Placental pericyte (primary cell): ENCODE measurements around the gene TK1. TPM values are rescaled to one million over a fixed set of nuclear protein-coding genes. Genes with fewer than 3 reads are reported as not detected.

ENCODE experiments used
- small RNA-seq: library from RNA; depleted of rRNA; stranded (forward); fragments of <200 nt; gene quantifications from one replicate; pipeline ENCODE3, GENCODE V24; 2012; ENCODE audit warnings: low replicate concordance
- total RNA-seq: library from RNA; depleted of rRNA; stranded (reverse); fragments of >200 nt; gene quantifications from 2 replicates; pipeline ENCODE4 v1.2.3, GENCODE V29; 2012

Gene TK1, protein sequence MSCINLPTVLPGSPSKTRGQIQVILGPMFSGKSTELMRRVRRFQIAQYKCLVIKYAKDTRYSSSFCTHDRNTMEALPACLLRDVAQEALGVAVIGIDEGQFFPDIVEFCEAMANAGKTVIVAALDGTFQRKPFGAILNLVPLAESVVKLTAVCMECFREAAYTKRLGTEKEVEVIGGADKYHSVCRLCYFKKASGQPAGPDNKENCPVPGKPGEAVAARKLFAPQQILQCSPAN
- total RNA-seq = 14.7 and 156 TPM in 2 replicates

GRCh38 chr17:78186692-78187595 is at the start of gene TK1, which contains the start of gene AFMID:
TSS of gene TK1 (minus strand) at chr17:78187052. CDS start at chr17:78186994, 58 bp downstream.
TSS of gene AFMID (plus strand) at chr17:78187362. CDS start at chr17:78187371, 9 bp downstream.

GRCh38 chr17:78230996-78231935 is 44.4 kb upstream of the TK1 start, which contains the start of gene TMEM235:
TSS of gene TMEM235 (plus strand) at chr17:78231631. CDS start at chr17:78232024, 393 bp downstream.

GRCh38 chr17:78214016-78214705 is 27.3 kb upstream of the TK1 start, which contains the start of gene BIRC5:
TSS of gene BIRC5 (plus strand) at chr17:78214253. CDS start at chr17:78214317, 64 bp downstream.

DNA sequence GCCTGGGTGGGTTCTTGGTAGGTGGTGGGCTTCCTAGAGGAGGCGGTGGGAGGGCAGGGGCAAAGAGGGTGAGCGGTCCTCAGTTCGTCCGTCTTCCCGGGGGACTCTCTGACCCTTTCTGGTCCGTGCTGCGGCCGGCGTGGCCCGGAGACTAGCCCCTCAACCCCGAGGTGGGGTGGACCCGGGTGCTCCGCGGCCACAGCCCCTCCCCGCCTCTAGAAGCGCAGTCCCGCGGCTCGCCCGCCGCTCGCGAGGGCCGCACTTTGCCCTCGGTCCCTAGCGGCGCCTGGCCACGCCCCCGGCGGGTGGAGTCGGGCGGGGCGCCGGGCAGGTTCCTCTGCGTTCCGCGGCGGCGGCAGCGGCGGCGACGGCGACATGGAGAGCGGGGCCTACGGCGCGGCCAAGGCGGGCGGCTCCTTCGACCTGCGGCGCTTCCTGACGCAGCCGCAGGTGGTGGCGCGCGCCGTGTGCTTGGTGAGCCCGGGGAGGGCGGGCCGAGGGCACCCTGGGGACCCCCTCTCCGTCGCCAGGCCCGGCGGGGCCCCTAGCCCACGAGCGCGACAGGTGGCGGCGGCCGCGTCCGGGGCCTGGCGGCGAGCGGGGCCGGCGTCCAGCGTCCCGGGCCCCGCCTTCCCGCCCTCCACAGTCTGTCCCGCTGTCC is 18.5 kb downstream of the TK1 start, which contains the start of gene SYNGR2:
SYNGR2 (plus strand) TSS at position 340 of the 661 bp plus-strand sequence; CDS start at position 376, 36 bp downstream.

GRCh38 chr17:78130437-78131101 is 56.3 kb downstream of the TK1 start, which contains the start of gene TMC8:
TSS of gene TMC8 (plus strand) at chr17:78130771. CDS start at chr17:78131589, 818 bp downstream.

DNA sequence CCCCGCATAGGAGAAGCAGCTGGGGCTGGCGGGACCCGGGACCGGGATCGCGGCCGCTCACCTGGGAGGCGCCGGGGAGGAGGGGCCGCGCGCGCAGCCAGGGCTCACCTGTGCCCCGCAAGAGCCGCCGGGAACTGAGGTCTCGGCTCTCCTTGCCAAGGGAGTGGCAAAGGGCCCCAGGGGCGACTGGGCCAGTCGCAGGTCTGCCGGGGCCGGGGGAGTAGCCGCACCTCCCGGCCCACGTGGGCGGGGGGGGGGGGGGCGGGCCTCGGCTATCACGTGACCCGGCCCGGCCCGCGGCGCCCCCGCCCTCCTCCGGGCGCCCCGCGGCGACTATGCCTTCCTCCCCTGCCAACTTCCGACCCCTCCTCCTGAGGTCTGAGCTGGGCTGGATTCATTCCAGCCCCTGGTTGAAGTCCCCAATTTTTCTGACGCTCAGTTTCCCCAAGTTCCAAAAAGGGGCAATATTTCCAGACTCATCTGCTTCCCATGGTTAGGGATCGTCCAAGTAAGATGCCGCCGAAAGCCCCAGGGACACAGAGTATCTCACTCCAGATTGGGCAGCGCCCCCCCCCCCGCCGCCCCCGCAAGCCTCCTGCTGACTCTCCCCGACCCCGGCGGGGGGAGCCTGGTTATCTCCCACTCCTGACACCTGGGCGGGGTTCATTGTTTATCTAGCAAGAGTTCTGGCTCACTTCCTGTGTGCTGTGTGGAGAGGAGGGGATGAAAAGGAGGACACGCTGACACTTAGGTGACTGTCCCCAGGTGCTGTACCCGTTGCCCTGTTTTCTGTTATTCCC is 58.1 kb downstream of the TK1 start, which contains the start of gene TMC6:
TMC6 (minus strand) TSS at position 205 of the 800 bp plus-strand sequence. CDS start 1,923 bp downstream, outside the sequence.

Small RNA genes within 50 kb of the gene (small RNA-seq; reads per million reads assigned to genes)
- gene AC087645.1 = not detected

Other genes with a start within 250 kb of the TK1 start
- 5.5 and 8.9 TPM in 2 replicates for gene TNRC6C, start 228.3 kb downstream of the TK1 start, total RNA-seq
- 7.3 and 14.2 TPM in 2 replicates for gene TMC6, start 58.3 kb downstream of the TK1 start, total RNA-seq
- gene TMC8, start 56.3 kb downstream of the TK1 start, total RNA-seq = not detected in 2 replicates
- gene C17orf99, start 40.7 kb downstream of the TK1 start, total RNA-seq = not detected in 2 replicates
- gene SYNGR2, start 18.5 kb downstream of the TK1 start, total RNA-seq = 14.0 and 50.1 TPM in 2 replicates
- gene AFMID, start 310 bp upstream of the TK1 start, total RNA-seq = 20.5 and 29.1 TPM in 2 replicates
- gene BIRC5, start 27.2 kb upstream of the TK1 start, total RNA-seq = 4.6 and 67.0 TPM in 2 replicates
- not detected in 2 replicates for gene TMEM235, start 44.6 kb upstream of the TK1 start, total RNA-seq
- 38.3 and 66.0 TPM in 2 replicates for gene SOCS3, start 173.0 kb upstream of the TK1 start, total RNA-seq
- 40.9 and 53.0 TPM in 2 replicates for gene PGS1, start 191.6 kb upstream of the TK1 start, total RNA-seq